WTC11 (cell line): Measurements from ENCODE around the gene ABTB2.

Source experiments
- NFATC4 ChIP-seq: fragments of 250-450 bp; sonication (Bioruptor Pico); IDR thresholded peaks from 2 replicates; pipeline ENCODE4 v1.9.0; 2021; ENCODE audit warnings: mild to moderate bottlenecking
- TF ChIP-seq, protein P1 (sequence below): fragments of 200-600 bp; IDR thresholded peaks from 2 replicates; pipeline ENCODE4 v1.8.0; 2022; ENCODE audit warnings: antibody characterized with exemption

DNA sequence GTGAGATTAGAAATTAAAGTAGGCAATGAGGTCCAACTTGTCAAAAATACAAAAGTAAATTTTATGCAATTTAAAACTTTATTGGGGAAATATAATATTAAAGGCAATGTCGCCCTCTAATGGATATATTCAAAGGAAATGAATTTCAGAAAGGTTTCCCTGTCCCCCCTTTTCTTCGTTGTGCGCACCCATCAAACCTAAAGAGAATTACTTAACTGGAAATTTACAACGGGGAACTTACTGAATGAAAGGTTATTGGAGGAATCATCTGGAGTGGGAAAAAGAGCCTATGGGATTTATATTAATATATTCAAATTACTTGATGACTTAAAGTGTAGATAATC, 1.7 kb upstream of the ABTB2 start:
- TF ChIP-seq, protein P1, sequence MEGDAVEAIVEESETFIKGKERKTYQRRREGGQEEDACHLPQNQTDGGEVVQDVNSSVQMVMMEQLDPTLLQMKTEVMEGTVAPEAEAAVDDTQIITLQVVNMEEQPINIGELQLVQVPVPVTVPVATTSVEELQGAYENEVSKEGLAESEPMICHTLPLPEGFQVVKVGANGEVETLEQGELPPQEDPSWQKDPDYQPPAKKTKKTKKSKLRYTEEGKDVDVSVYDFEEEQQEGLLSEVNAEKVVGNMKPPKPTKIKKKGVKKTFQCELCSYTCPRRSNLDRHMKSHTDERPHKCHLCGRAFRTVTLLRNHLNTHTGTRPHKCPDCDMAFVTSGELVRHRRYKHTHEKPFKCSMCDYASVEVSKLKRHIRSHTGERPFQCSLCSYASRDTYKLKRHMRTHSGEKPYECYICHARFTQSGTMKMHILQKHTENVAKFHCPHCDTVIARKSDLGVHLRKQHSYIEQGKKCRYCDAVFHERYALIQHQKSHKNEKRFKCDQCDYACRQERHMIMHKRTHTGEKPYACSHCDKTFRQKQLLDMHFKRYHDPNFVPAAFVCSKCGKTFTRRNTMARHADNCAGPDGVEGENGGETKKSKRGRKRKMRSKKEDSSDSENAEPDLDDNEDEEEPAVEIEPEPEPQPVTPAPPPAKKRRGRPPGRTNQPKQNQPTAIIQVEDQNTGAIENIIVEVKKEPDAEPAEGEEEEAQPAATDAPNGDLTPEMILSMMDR: peak; percentile 10; the same call in 1 of the 2 replicates
- no peak for TF ChIP-seq NFATC4 (CRISPR knock-in tag)
